Measurements from ENCODE around the gene PBX3.

Gene PBX3

DNA sequence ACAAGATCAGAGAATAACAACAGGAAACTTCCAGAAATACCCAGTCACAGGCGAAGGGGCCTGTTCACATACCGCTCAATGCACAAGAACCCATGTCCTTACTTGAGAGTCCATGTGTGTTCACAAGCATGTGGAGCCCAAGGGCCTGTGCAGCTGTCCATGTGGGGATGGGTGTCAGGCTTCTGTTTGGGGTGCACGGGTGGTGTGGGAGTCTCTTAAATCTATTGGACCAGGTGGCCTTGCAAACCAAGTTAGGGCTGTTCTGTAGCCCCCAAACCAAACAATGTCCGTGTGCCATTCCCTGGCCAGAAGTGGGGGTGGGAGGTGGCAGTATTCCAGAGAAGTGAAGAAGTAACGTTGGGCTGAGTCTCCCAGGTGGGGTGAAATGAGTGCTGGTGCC lies 222.3 kb downstream of the PBX3 start:
- no peak overlapping the region for H3K4me3 ChIP-seq (ENCODE audit: low read depth, low read length)
- DNase-seq (ENCODE audit: low read depth), result no peak
- TF ChIP-seq, protein P1, sequence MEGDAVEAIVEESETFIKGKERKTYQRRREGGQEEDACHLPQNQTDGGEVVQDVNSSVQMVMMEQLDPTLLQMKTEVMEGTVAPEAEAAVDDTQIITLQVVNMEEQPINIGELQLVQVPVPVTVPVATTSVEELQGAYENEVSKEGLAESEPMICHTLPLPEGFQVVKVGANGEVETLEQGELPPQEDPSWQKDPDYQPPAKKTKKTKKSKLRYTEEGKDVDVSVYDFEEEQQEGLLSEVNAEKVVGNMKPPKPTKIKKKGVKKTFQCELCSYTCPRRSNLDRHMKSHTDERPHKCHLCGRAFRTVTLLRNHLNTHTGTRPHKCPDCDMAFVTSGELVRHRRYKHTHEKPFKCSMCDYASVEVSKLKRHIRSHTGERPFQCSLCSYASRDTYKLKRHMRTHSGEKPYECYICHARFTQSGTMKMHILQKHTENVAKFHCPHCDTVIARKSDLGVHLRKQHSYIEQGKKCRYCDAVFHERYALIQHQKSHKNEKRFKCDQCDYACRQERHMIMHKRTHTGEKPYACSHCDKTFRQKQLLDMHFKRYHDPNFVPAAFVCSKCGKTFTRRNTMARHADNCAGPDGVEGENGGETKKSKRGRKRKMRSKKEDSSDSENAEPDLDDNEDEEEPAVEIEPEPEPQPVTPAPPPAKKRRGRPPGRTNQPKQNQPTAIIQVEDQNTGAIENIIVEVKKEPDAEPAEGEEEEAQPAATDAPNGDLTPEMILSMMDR (IDR thresholded peaks at IDR 0.05; ENCODE audit: control insufficient read depth, extremely low read depth, insufficient read depth), result no peak

DNA sequence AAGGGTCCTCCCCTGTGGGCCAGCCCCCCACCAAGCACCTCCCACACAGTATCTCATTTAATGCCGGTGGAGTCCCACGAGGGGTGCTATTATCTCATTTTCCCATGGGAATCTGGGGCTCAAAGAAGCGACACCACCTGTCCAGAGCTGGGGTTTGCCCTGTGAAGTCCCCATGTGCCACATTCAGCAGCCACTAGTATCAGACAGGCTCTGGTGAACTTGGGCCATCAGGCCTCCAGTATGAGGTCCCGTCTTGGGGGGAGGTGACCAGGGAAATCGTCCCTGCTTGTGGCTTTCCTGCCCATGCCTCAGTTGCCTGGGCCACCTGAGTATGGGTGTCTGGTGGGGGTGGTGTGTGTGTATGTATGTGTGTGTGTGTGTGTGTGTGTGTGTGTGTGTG lies 222.7 kb downstream of the PBX3 start:
- no peak for DNase-seq (ENCODE audit: low read depth)
- TF ChIP-seq, protein P1 (IDR thresholded peaks at IDR 0.05; ENCODE audit: control insufficient read depth, extremely low read depth, insufficient read depth), result no peak
- no peak overlapping the region for H3K4me3 ChIP-seq (ENCODE audit: low read depth, low read length)

DNA sequence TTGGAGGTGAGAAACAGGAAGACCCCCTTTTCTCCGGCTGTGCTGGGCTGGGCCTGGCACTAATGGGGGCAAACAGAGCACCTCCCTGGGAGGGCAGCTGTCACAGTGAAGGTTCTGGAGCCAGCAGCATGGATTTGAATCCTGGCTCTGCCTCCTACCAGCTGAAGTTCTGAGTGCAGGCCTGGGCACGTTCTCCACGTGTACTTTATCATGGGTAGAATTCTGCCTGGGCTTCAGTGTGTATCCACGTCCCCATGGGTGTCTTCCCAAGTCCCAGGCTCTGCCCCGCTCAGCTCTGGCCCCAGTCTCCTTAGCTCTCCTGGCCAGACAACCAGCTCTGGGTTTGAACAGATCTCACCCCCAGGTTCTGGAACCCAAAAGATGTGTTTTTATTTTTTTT lies 223.2 kb downstream of the PBX3 start:
- no peak overlapping the region for H3K4me3 ChIP-seq (ENCODE audit: low read depth, low read length)
- no peak for DNase-seq (ENCODE audit: low read depth)
- TF ChIP-seq, protein P1 (IDR thresholded peaks at IDR 0.05; ENCODE audit: control insufficient read depth, extremely low read depth, insufficient read depth), result no peak

DNA sequence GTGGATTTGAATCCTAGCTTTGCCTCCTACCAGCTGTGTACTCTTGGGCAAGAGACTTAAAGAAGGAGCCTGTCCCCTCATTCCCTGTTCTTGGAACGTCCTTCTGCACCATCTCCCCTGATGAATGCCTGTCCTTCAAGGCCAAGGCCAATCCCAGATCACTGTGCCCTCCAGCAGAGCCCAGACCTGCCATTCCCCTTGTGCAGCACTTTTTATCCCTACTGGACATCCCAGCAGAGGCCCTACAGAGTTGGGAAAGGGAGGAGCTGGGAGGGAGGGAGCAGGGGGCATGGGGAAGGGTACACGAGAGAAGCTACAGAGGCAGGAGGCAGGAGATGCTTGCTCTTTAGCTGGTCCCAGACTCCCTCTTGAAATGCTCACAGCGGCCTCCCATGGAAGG lies 223.9 kb downstream of the PBX3 start:
- DNase-seq (ENCODE audit: low read depth), result no peak
- no peak overlapping the region for H3K4me3 ChIP-seq (ENCODE audit: low read depth, low read length)
- TF ChIP-seq, protein P1 (IDR thresholded peaks at IDR 0.05; ENCODE audit: control insufficient read depth, extremely low read depth, insufficient read depth), result no peak

DNA sequence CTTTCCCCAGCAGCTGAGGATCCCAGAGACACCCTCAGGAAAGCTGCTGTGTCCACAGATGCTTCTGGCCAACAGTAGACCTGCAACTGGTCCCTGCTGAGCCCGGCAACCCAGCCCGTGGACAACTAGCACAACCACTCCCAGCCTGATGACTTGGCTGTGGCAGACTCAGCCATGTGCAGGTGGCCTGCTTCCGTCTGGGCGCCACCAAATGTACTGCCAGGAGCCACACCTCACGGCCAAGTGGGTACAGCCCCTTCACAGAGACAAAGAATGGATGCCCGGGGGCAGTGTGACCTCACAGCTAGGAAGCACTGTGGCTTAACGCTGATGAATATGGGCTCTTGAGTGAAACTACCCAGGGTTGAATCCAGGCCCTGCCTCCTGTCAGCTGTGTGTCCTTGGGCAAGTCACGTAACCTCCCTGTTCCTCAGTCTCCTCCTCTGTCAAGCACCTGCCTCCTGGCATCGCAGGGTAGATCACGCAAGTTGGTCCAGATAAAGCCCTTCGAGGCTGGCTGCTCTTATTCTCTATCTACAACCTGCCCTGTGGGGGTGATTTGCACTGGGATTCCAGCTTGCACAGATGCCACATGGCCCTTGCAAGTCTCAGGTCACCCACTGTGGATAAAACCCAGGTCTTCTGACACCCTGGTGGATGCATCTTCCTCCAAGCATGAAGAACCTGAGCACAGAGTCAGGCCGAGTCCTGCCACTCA lies 225.0 kb downstream of the PBX3 start:
- H3K4me3 ChIP-seq (ENCODE audit: low read depth, low read length), result no peak overlapping the region
- TF ChIP-seq, protein P1 (IDR thresholded peaks at IDR 0.05; ENCODE audit: control insufficient read depth, extremely low read depth, insufficient read depth), result no peak
- no peak for DNase-seq (ENCODE audit: low read depth)

DNA sequence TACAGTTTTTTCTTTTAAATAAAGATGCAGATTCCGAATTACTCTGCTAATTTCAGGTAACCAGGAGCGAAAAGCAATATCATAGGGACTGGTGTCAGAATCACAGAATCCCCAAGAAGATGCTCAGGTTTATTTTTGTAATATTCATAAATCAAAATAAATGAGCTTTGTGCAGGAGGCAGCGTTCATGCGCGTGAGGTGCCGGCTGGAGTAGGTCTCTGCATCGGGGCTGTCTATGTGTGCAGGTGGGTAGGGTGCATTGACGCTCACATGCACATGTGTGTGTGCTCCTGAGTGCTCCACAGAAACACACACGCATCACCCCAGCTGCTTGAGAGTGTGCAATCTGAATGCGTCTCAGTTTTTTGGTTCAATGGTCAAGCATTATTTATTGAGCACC lies 226.4 kb downstream of the PBX3 start:
- DNase-seq (ENCODE audit: low read depth), result no peak
- TF ChIP-seq, protein P1 (IDR thresholded peaks at IDR 0.05; ENCODE audit: control insufficient read depth, extremely low read depth, insufficient read depth), result no peak
- no peak overlapping the region for H3K4me3 ChIP-seq (ENCODE audit: low read depth, low read length)

DNA sequence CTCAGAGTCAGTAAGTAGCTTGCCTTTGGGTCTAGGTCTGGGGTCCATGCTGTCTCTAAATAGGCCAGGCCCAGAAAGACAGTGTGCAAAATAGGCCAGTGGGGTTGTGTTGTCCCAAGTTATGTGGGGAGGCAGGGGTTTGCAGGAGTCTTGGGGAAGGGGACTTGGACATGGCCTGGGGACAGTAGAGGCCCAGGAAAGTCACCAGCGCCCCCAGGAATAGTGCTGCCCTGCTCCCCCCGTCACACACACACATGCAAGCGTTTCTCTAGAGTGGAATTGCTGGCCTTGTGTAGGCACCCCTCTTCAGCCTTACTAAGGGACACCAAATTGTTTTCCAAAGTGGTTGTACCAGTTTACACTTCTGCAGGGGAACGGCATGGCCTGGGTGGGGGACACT lies 227.5 kb downstream of the PBX3 start:
- no peak overlapping the region for H3K4me3 ChIP-seq (ENCODE audit: low read depth, low read length)
- TF ChIP-seq, protein P1 (IDR thresholded peaks at IDR 0.05; ENCODE audit: control insufficient read depth, extremely low read depth, insufficient read depth), result no peak
- DNase-seq (ENCODE audit: low read depth), result no peak
